Mesenchymal stem cell (in vitro differentiated cells and primary cell): ENCODE results near the gene NHLRC2.

Experiments
- DNase-seq: peaks from one replicate; pipeline ENCODE4 v3.0.0-alpha.2; 2013
- H2AFZ ChIP-seq: one replicate; pipeline ENCODE4 v1.6.1; 2013; ENCODE audit warnings: low read depth, mild to moderate bottlenecking, control low read depth, inconsistent platforms, low read length, moderate library complexity
- H2AK5ac ChIP-seq: 2 replicates; pipeline ENCODE4 v1.6.1; 2013; ENCODE audit warnings: low read length, moderate library complexity, mild to moderate bottlenecking, inconsistent platforms; ENCODE audit not compliant: severe bottlenecking
- H2BK120ac ChIP-seq: one replicate; pipeline ENCODE4 v1.6.1; 2013; ENCODE audit warnings: low read depth, mild to moderate bottlenecking, inconsistent platforms, low read length, moderate library complexity
- H2BK12ac ChIP-seq, 2 experiments: one replicate each; pipeline ENCODE4 v1.6.1; 2013; ENCODE audit warnings: inconsistent platforms in 2 of 2, low read length in 2 of 2, mild to moderate bottlenecking in 2 of 2, moderate library complexity in 2 of 2, control low read depth in 1 of 2
- H2BK15ac ChIP-seq: one replicate; pipeline ENCODE4 v1.6.1; 2013; ENCODE audit warnings: mild to moderate bottlenecking, low read depth, inconsistent platforms; ENCODE audit not compliant: poor library complexity, severe bottlenecking
- H2BK5ac ChIP-seq: 2 replicates; pipeline ENCODE4 v1.6.1; 2013; ENCODE audit warnings: low read depth, mild to moderate bottlenecking, low read length, control low read depth, inconsistent platforms; ENCODE audit not compliant: poor library complexity, severe bottlenecking
- H3K14ac ChIP-seq, 2 experiments: one replicate each; pipeline ENCODE4 v1.6.1; 2013; ENCODE audit warnings: inconsistent platforms in 2 of 2, low read length in 2 of 2, control low read depth in 1 of 2, mild to moderate bottlenecking in 1 of 2, moderate library complexity in 1 of 2
- H3K18ac ChIP-seq, 2 experiments: one replicate each; pipeline ENCODE4 v1.6.1; 2013; ENCODE audit warnings: inconsistent platforms in 2 of 2, low read length in 2 of 2, control low read depth in 1 of 2, low read depth in 1 of 2, mild to moderate bottlenecking in 1 of 2
- H3K23ac ChIP-seq, 2 experiments: one replicate each; pipeline ENCODE4 v1.6.1; 2013; ENCODE audit warnings: inconsistent platforms in 2 of 2, low read length in 2 of 2, mild to moderate bottlenecking in 2 of 2, moderate library complexity in 2 of 2, control low read depth in 1 of 2
- H3K27ac ChIP-seq: 2 replicates; pipeline ENCODE4 v1.5.1; 2013; ENCODE audit warnings: mild to moderate bottlenecking, moderate library complexity, low read length, control low read depth, inconsistent platforms; ENCODE audit not compliant: poor library complexity, severe bottlenecking
- H3K27me3 ChIP-seq, 2 experiments: 2 replicates each; pipeline versions ENCODE4 v1.6.1 to v1.7.0; 2013; ENCODE audit warnings: low read length in 2 of 2, mild to moderate bottlenecking in 2 of 2, moderate library complexity in 2 of 2, control low read depth in 1 of 2, inconsistent platforms in 1 of 2; ENCODE audit not compliant: control insufficient read depth in 1 of 2, insufficient read depth in 1 of 2
- H3K36me3 ChIP-seq, 2 experiments: 2 replicates each; pipeline versions ENCODE4 v1.6.1 to v1.7.0; 2013; ENCODE audit warnings: low read length in 2 of 2, control low read depth in 1 of 2, inconsistent platforms in 1 of 2, low read depth in 1 of 2, mild to moderate bottlenecking in 1 of 2; ENCODE audit not compliant: insufficient read depth in 2 of 2, control insufficient read depth in 1 of 2
- H3K4ac ChIP-seq, 2 experiments: one replicate each; pipeline ENCODE4 v1.6.1; 2013; ENCODE audit warnings: inconsistent platforms in 2 of 2, low read length in 2 of 2, mild to moderate bottlenecking in 2 of 2, moderate library complexity in 2 of 2, control low read depth in 1 of 2, low read depth in 1 of 2
- H3K4me1 ChIP-seq: 2 replicates; pipeline ENCODE4 v1.6.1; 2013; ENCODE audit warnings: low read depth, low read length, control low read depth; ENCODE audit not compliant: control insufficient read depth, insufficient read depth
- H3K4me2 ChIP-seq: 2 replicates; pipeline ENCODE4 v1.6.1; 2013; ENCODE audit warnings: low read length, mild to moderate bottlenecking, inconsistent platforms; ENCODE audit not compliant: poor library complexity, severe bottlenecking
- H3K4me3 ChIP-seq, 2 experiments: 2 replicates each; pipeline versions ENCODE4 v1.5.1 to v1.7.0; 2013; ENCODE audit warnings: low read length in 2 of 2, mild to moderate bottlenecking in 2 of 2, control low read depth in 1 of 2, low read depth in 1 of 2; ENCODE audit not compliant: insufficient read depth in 1 of 2
- H3K79me1 ChIP-seq: replicated peaks from 2 replicates; pipeline ENCODE4 v1.6.1; 2013; ENCODE audit warnings: mild to moderate bottlenecking, control low read depth, low read length, inconsistent platforms; ENCODE audit not compliant: poor library complexity, severe bottlenecking
- H3K9ac ChIP-seq: 2 replicates; pipeline ENCODE4 v1.7.0; 2013; ENCODE audit warnings: mild to moderate bottlenecking, low read length, moderate library complexity
- H3K9me3 ChIP-seq: 2 replicates; pipeline ENCODE4 v1.7.0; 2013; ENCODE audit warnings: mild to moderate bottlenecking, low read length; ENCODE audit not compliant: control insufficient read depth
- H4K8ac ChIP-seq: one replicate; pipeline ENCODE4 v1.6.1; 2013; ENCODE audit warnings: inconsistent platforms, mild to moderate bottlenecking, low read length, moderate library complexity
- H4K91ac ChIP-seq: one replicate; pipeline ENCODE4 v1.6.1; 2013; ENCODE audit warnings: mild to moderate bottlenecking, low read length, inconsistent platforms
- WGBS: methylation state at CpG from one replicate; pipeline ENCODE4 v1.1.7; 2013; ENCODE audit warnings: mixed read lengths; 5-methylcytosine and 5-hydroxymethylcytosine counted together

Gene NHLRC2

GRCh38 chr10:113915540-113915939 lies 61.1 kb downstream of the NHLRC2 start:
- Histone ChIP-seq H3K4me2 (no peak overlapping the region), H3K23ac (no peak overlapping the region), H3K27ac (no peak overlapping the region), H2BK120ac (no peak overlapping the region), H2BK12ac (no peak overlapping the region), H2AK5ac (no peak overlapping the region), H3K9me3 (no peaks in the 10 kb centered on the region), H4K8ac (no peak overlapping the region), H2AFZ (no peak overlapping the region), H3K79me1 (peaks cover 1% of the 10 kb centered on the region), H3K18ac (no peak overlapping the region), H2BK15ac (no peak overlapping the region), H3K9ac (no peak overlapping the region), H3K4me1 (no peaks in the 10 kb centered on the region), H3K36me3 (peaks cover 6 to 15% of the 10 kb centered on the region in 2 experiments), H4K91ac (no peak overlapping the region), H3K27me3 (no peaks in the 10 kb centered on the region), H3K14ac (no peak overlapping the region), H3K4ac (no peak overlapping the region), H3K4me3 (no peak overlapping the region), H2BK5ac (no peak overlapping the region)
- no peak for DNase-seq
- 90% methylated on average over 1 of the region's 2 CpGs for WGBS

GRCh38 chr10:113916053-113916452 lies 61.6 kb downstream of the NHLRC2 start:
- Histone ChIP-seq H3K36me3 (peaks cover 6 to 15% of the 10 kb centered on the region in 2 experiments), H3K79me1 (peaks cover 1% of the 10 kb centered on the region), H2BK12ac (no peak overlapping the region), H4K91ac (no peak overlapping the region), H3K9ac (no peak overlapping the region), H2BK15ac (no peak overlapping the region), H3K27me3 (no peaks in the 10 kb centered on the region), H3K4me3 (no peak overlapping the region), H2BK120ac (no peak overlapping the region), H2BK5ac (no peak overlapping the region), H3K18ac (no peak overlapping the region), H3K9me3 (no peaks in the 10 kb centered on the region), H3K4ac (no peak overlapping the region), H3K23ac (no peak overlapping the region), H3K4me2 (no peak overlapping the region), H2AK5ac (no peak overlapping the region), H3K27ac (no peak overlapping the region), H4K8ac (no peak overlapping the region), H3K4me1 (no peaks in the 10 kb centered on the region), H2AFZ (no peak overlapping the region), H3K14ac (no peak overlapping the region)
- WGBS: no CpG with 5 or more reads among the region's 2 CpGs
- DNase-seq: no peak

GRCh38 chr10:113917636-113918035 lies 63.2 kb downstream of the NHLRC2 start:
- Histone ChIP-seq H3K9me3 (no peaks in the 10 kb centered on the region), H2AFZ (no peak overlapping the region), H3K4me1 (no peaks in the 10 kb centered on the region), H3K27me3 (no peaks in the 10 kb centered on the region), H3K23ac (no peak overlapping the region), H2BK12ac (no peak overlapping the region), H3K9ac (no peak overlapping the region), H3K18ac (no peak overlapping the region), H3K4me3 (no peak overlapping the region), H3K36me3 (peaks cover 6 to 11% of the 10 kb centered on the region in 2 experiments), H2AK5ac (no peak overlapping the region), H2BK5ac (no peak overlapping the region), H3K4me2 (no peak overlapping the region), H4K8ac (no peak overlapping the region), H2BK15ac (no peak overlapping the region), H3K27ac (no peak overlapping the region), H3K4ac (no peak overlapping the region), H3K14ac (no peak overlapping the region), H2BK120ac (no peak overlapping the region), H3K79me1 (no peaks in the 10 kb centered on the region), H4K91ac (no peak overlapping the region)
- 96% methylated on average over 3 of the region's 3 CpGs for WGBS
- no peak for DNase-seq

GRCh38 chr10:113920114-113920513 lies 65.7 kb downstream of the NHLRC2 start:
- Histone ChIP-seq H3K36me3 (peaks cover 0 to 7% of the 10 kb centered on the region in 2 experiments), H3K14ac (no peak overlapping the region), H4K91ac (no peak overlapping the region), H3K27me3 (no peaks in the 10 kb centered on the region), H3K23ac (no peak overlapping the region), H4K8ac (no peak overlapping the region), H2AK5ac (no peak overlapping the region), H3K9me3 (peaks cover 7% of the 10 kb centered on the region), H3K79me1 (no peaks in the 10 kb centered on the region), H3K4me3 (no peak overlapping the region), H3K4me2 (no peak overlapping the region), H2BK120ac (no peak overlapping the region), H2AFZ (no peak overlapping the region), H3K9ac (no peak overlapping the region), H2BK12ac (no peak overlapping the region), H3K27ac (no peak overlapping the region), H2BK5ac (no peak overlapping the region), H3K4ac (no peak overlapping the region), H2BK15ac (no peak overlapping the region), H3K18ac (no peak overlapping the region), H3K4me1 (no peaks in the 10 kb centered on the region)
- 100% methylated on average over 1 of the region's 3 CpGs for WGBS
- DNase-seq: no peak
